Glomerular endothelial cell (primary cell): ENCODE data around the gene GALNT18. TPM values are rescaled to one million over a fixed set of nuclear protein-coding genes. Genes with fewer than 3 reads are reported as not detected.

Source experiments
- DNase-seq: peaks from one replicate; pipeline ENCODE4 v3.0.0-alpha.2; 2011; ENCODE audit warnings: low read depth, low spot score; ENCODE audit errors: extremely low read depth
- total RNA-seq: library from RNA; depleted of rRNA; stranded (reverse); fragments of >200 nt; gene quantifications from 2 replicates; pipeline ENCODE4 v1.2.3, GENCODE V29; 2015

The GALNT18 gene
- total RNA-seq, 1 donor from 2014 or later: 101 TPM

GRCh38 chr11:11292839-11293238, 329.0 kb downstream of the GALNT18 start:
- DNase-seq: no peak

- no peak for DNase-seq
Observed at GRCh38 chr11:11291041-11292015, 330.5 kb downstream of the GALNT18 start.

- DNase-seq: no peak
Observed at GRCh38 chr11:11290354-11290753, 331.5 kb downstream of the GALNT18 start.

- DNase-seq: no peak
Observed at GRCh38 chr11:11289669-11290068, 332.1 kb downstream of the GALNT18 start.

GRCh38 chr11:11288972-11289616, 332.7 kb downstream of the GALNT18 start:
- DNase-seq: no peak

- no peak for DNase-seq
Observed at GRCh38 chr11:11284481-11284880, 337.3 kb downstream of the GALNT18 start.

GRCh38 chr11:11281626-11282025, 340.2 kb downstream of the GALNT18 start:
- no peak for DNase-seq

GRCh38 chr11:11280826-11281225, 341.0 kb downstream of the GALNT18 start:
- DNase-seq: no peak

- no peak for DNase-seq
Observed at GRCh38 chr11:11279956-11280689, 341.7 kb downstream of the GALNT18 start.

GRCh38 chr11:11272254-11272653, 349.6 kb downstream of the GALNT18 start:
- no peak for DNase-seq

- no peak for DNase-seq
Observed at GRCh38 chr11:11270236-11270775, 351.5 kb downstream of the GALNT18 start.

GRCh38 chr11:11268706-11269105, 353.1 kb downstream of the GALNT18 start:
- DNase-seq: no peak

- no peak for DNase-seq
Observed at GRCh38 chr11:11268119-11268518, 353.7 kb downstream of the GALNT18 start.

GRCh38 chr11:11267312-11267711, 354.5 kb downstream of the GALNT18 start:
- no peak for DNase-seq

GRCh38 chr11:11265994-11266606, 355.7 kb downstream of the GALNT18 start:
- DNase-seq: no peak

- DNase-seq: no peak
Observed at GRCh38 chr11:11265320-11265719, 356.5 kb downstream of the GALNT18 start.

GRCh38 chr11:11263238-11264005, 358.4 kb downstream of the GALNT18 start:
- no peak for DNase-seq

GRCh38 chr11:11262171-11262920, 359.5 kb downstream of the GALNT18 start:
- no peak for DNase-seq

GRCh38 chr11:11261629-11262028, 360.2 kb downstream of the GALNT18 start:
- DNase-seq: no peak
